GM18507 (cell line): ENCODE data around the gene SPART.
"Not testable (repeated sequence)": the region's sequence is repeated elsewhere in the genome, so short reads cannot be mapped to it uniquely, and the experiment has no call there.

Source experiments
- DNase-seq: peaks from one replicate; pipeline ENCODE4 v3.0.0; 2011; ENCODE audit warnings: low read depth; ENCODE audit not compliant: insufficient read length; ENCODE audit errors: extremely low spot score
- FAIRE-seq: peaks from 2 replicates; lab custom pipeline; 2011; peaks lifted over from hg19 to GRCh38; lab: Jason Lieb, UNC

SPART gene

GRCh38 chr13:36355632-36356031 lies 9.4 kb upstream of the SPART start:
- DNase-seq (no peak), FAIRE-seq (no peak)

GRCh38 chr13:36354842-36355623 lies 8.8 kb upstream of the SPART start:
- DNase-seq: no peak
- no peak for FAIRE-seq

- DNase-seq (no peak), FAIRE-seq (no peak)
Measured at GRCh38 chr13:36353001-36353400, 6.8 kb upstream of the SPART start.

GRCh38 chr13:36352350-36352749 lies 6.2 kb upstream of the SPART start:
- no peak for DNase-seq
- no peak for FAIRE-seq

- no peak for DNase-seq
- no peak for FAIRE-seq
Measured at GRCh38 chr13:36347531-36348210, 1.5 kb upstream of the SPART start.

GRCh38 chr13:36345438-36346221 lies 564 bp downstream of the SPART start:
- DNase-seq (no peak), FAIRE-seq (no peak)

- DNase-seq (no peak), FAIRE-seq (no peak)
Measured at GRCh38 chr13:36344886-36345437, 1.2 kb downstream of the SPART start.

- FAIRE-seq (no peak), DNase-seq (no peak)
Measured at GRCh38 chr13:36344173-36344572, 2.0 kb downstream of the SPART start.

GRCh38 chr13:36343766-36344165 lies 2.4 kb downstream of the SPART start:
- no peak for FAIRE-seq
- no peak for DNase-seq

GRCh38 chr13:36342715-36343114 lies 3.5 kb downstream of the SPART start:
- no peak for FAIRE-seq
- no peak for DNase-seq

- FAIRE-seq (no peak), DNase-seq (no peak)
Measured at GRCh38 chr13:36341718-36342117, 4.5 kb downstream of the SPART start.

GRCh38 chr13:36339600-36340155 lies 6.5 kb downstream of the SPART start:
- FAIRE-seq: no peak
- no peak for DNase-seq

- FAIRE-seq (no peak), DNase-seq (no peak)
Measured at GRCh38 chr13:36337938-36338641, 8.1 kb downstream of the SPART start.

- FAIRE-seq: no peak
Measured at GRCh38 chr13:36332986-36333385, 13.2 kb downstream of the SPART start.

GRCh38 chr13:36332255-36332654 lies 13.9 kb downstream of the SPART start:
- FAIRE-seq, DNase-seq: not testable (repeated sequence)

More at GRCh38 chr13:36332986-36333385, 13.2 kb downstream of the SPART start:
- DNase-seq: no peak

- DNase-seq: no peak
- no peak for FAIRE-seq
Measured at GRCh38 chr13:36331280-36331679, 14.9 kb downstream of the SPART start.

GRCh38 chr13:36329361-36329760 lies 16.8 kb downstream of the SPART start:
- no peak for FAIRE-seq
- no peak for DNase-seq

GRCh38 chr13:36328821-36329220 lies 17.4 kb downstream of the SPART start:
- FAIRE-seq (no peak), DNase-seq (no peak)

GRCh38 chr13:36325912-36326311 lies 20.3 kb downstream of the SPART start:
- DNase-seq (no peak), FAIRE-seq (no peak)
